Measurements from ENCODE around the gene GUSB.
"Not testable (repeated sequence)": the region's sequence is repeated elsewhere in the genome, so short reads cannot be mapped to it uniquely, and the experiment has no call there.

Gene GUSB

GRCh38 chr7:65974876-65975275 is 7.1 kb downstream of the GUSB start:
- DNase-seq = no peak

GRCh38 chr7:65974191-65974801 is 7.7 kb downstream of the GUSB start:
- DNase-seq = no peak

DNA sequence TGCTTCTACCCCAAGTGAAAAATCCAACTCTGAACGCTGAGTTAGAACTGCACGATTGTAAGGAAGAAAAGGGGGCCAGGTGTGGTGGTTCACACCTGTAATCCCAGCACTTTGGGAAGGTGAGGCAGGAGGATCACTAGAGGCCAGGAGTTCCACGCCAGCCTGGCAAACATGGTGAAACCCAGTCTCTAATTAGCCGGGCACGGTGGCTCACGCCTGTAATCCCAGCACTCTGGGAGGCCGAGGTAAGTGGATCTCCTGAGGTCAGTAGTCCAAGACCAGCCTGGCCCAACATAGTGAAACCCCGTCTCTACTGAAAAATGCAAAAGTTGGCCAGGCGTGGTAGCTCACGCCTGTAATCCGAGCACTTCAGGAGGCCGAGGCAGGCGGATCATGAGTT is 9.0 kb downstream of the GUSB start:
- DNase-seq = no peak

DNA sequence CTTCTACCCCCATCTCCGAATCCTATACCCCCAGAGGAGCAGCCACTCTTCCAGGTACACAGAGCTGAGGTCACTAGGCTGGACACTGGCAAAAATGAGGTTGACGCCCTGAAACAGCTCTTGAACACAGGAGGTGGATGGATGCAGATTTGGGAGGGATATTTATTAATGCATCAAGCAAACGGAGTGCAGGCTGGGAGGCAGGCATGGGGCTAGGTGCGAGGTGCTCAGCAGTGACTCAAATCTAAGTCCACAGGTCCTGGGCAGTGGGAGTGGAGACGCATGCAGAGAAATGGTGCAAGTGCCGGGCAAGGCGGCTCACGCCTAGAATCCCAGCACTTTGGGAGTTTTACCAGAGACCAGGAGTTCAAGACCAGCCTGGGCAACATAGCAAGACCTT is 11.0 kb downstream of the GUSB start:
- DNase-seq = no peak

DNA sequence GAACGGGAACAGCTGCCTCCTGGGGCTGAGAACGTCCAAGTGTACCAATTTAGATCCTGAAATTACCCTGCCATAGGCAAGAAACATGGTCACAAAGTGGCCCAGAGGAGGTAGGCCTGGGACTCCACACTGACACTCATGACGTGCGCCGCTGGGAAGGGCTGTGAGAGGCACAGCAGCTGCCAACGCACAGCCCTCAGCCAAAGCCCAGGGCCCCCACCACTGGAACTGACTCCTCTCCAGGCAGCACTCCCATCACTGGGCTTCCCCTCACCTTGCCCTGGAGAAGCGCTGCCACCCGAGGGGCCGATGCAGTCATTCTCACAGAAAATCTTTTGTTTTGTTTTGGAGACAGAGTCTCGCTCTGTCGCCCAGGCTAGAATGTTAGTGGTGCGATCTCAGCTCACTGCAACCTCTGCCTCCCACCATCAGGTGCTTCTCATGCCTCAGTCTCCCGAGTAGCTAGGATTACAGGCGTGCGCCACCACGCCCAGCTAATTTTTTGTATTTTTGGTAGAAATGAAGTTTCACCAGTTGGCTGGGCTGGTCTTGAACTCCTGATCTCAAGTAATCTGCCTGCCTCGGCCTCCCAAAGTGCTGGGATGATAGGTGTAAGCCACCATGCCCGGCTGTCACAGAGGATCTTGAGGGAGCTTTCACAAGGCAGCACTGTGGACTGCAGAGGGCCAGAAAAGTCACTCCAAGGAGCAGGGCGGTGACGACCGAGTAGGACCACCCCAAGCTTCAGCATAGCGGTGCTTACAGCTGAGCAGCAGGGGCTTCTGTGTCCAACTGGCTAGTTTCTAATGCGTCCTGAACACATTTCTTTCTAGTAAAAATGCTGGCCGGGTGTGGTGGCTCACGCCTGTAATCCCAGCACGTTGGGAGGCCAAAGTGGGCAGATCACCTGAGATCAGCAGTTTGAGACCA is 13.5 kb downstream of the GUSB start:
- DNase-seq = no peak

- DNase-seq = no peak
These were observed 14.5 kb downstream of the GUSB start for GRCh38 chr7:65967361-65968155.

DNA sequence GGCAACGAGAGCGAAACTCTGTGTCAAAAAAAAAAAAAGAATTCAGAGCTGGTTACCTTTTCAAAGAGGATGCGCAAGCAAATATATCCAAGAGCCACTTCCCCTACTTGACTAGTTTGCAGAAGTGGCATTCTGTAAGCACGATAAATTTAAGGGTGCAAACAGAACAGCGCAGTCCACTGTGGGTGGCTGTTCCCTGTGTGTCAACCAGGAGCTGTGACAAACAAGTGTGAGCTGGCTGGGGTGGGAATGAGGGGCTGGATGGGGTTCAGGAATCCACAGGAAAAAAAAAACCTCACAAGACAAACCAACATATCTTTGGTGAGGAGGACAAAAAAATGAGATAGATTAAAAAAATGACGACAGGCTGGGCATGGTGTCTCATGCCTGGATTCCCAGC is 15.9 kb downstream of the GUSB start:
- no peak for DNase-seq

GRCh38 chr7:65964671-65965070 is 17.3 kb downstream of the GUSB start:
- DNase-seq = not testable (repeated sequence)

- DNase-seq = no peak
These were observed 20.0 kb downstream of the GUSB start for GRCh38 chr7:65962033-65962432.

DNA sequence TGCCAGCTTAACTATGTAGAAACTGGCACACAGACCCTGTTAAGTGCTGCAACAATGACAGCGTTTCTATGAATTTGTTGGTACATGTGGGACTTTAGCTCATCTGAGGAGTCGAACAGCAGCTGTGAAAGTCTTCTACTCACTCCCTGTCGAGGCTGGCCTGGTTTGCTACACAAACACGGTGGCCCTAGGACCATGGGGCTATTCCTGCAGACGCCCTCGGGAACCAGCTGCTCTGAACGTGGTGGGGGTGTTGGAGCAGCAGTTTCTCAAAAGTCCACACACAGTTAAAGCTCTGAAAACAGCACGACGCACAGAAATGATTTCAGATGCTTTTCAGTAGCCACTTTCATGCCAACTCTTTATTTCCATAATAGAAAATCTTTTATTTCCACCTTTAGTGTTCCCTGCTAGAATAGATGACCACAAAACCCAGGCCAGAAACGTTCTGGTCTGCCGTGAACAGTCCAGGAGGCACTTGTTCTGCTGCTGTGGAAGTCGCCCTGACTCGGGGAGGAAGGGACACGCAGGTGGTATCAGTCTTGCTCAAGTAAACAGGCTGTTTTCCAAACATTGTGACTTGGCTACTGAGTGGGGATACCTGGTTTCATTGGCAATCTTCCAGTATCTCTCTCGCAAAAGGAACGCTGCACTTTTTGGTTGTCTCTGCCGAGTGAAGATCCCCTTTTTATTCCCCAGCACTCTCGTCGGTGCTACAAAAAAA is 21.5 kb downstream of the GUSB start:
- DNase-seq = no peak

- DNase-seq = no peak
These were observed 26.3 kb downstream of the GUSB start for GRCh38 chr7:65955718-65956117.

- no peak for DNase-seq
These were observed 28.0 kb downstream of the GUSB start for GRCh38 chr7:65953890-65954450.

DNA sequence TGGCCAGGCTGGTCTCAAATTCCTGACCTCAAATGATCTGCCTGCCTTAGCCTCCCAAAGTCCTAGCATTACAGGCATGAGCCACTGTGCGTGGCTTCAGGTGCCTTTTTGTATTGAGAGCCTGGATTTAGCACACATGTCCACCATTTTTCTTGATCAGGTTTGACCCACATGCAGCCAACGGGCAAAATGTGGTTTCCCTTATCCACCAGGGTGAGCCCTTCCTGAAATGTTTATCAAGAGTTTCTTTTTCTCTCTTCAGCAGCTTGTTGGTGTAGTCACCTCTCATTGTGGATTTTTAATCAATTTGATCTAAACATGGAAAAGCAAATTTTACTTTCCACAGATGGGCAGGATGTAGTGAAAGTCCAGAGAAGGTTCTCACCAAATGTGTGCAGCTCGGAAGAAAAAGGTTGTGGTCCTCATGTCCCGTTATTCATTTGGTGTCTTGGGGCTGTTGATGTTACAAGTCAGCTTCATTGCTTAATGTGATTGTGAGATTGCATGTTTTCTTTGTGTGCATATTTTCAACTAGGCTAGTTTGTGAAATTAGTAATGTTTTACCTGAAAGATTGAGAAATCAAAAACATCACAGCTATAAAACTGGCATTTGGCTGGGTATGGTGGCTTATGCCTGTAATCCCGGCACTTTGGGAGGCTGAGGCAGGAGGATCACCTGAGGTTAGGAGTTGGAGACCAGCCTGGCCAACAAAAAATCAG is 28.9 kb downstream of the GUSB start:
- no peak for DNase-seq

- DNase-seq = no peak
These were observed 30.0 kb downstream of the GUSB start for GRCh38 chr7:65951837-65952578.

DNA sequence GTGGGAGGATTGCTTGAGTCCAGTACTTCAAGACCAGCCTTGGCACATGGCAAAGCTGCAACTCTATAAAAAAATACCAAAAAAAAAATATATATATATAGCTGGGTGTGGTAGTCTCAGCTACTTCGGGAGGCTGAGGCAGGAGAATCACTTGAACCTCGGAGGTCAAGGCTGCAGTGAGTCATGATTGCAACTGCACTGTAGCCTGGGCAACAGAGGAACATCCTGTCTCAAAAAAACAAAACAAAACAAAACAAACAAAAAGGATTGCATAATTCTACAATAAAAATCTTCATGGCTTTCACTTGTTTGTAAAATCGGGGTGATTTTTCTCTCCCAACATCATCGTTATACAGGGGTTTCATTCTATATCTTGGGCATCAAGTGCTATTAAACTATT is 35.1 kb downstream of the GUSB start:
- DNase-seq = no peak

DNA sequence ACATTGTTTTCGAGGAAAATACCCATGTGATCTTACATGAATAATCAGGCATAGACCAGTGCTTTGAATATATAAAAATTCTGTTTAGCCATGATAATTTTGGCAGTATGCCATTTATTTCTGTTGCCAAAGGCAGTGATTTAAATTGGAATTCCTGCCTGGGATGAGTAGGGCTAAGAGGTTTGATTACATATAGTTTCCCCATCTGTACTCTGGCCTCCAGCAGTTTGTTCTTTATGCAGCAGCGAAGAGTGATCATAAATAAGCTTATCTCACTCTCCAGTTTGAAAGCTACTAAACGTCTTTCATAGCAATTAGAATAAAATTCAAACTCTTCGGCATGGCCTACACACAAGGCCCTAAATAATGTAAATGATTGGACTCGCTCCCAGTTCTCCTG is 36.2 kb downstream of the GUSB start:
- DNase-seq = not testable (repeated sequence)

DNA sequence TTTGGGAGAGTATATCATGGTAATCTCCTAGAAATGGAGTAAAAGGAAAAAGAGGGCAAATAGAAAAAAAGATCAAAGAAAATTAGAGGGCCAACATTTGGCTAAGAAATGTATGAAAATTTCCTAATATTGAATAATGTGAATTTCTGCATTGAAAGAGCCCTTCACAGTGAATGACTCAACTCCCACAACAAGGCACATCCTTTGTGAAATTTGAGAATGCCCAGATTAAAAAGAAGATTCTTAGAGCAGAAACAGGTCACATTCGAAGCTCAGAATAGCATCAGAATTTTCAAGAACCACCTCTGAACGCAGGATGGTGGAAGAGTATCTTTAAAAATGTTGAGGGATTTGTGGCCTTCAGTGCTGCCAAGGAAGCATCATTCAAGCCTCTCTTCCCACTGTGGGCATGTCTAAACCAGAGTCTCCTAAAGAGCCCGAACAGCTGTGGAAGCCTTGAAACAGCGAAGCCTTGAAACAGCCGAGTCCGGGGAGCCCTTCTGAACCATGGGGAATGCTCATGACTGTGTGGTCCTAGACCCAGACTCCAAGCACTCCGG is 43.6 kb downstream of the GUSB start:
- no peak for DNase-seq

- DNase-seq = no peak
These were observed 44.7 kb downstream of the GUSB start for GRCh38 chr7:65937296-65937695.

GRCh38 chr7:65931685-65932084 is 50.3 kb downstream of the GUSB start:
- no peak for DNase-seq
